Hindlimb muscle (tissue), 1 donor: ENCODE results near the gene TYSND1. TPM values are rescaled to one million over a fixed set of nuclear protein-coding genes. Genes with fewer than 3 reads are reported as not detected.
"Not testable (repeated sequence)": the region's sequence is repeated elsewhere in the genome, so short reads cannot be mapped to it uniquely, and the experiment has no call there.

Experiments used
- DNase-seq: peaks from one replicate; pipeline ENCODE4 v3.0.0-alpha.2; 2013
- polyA plus RNA-seq: library from polyadenylated mRNA; unstranded; fragments of 120-200 nt; gene quantifications from one replicate; pipeline ENCODE4 v1.2.1, GENCODE V29; 2013; ENCODE audit not compliant: insufficient read length

Gene TYSND1
- polyA plus RNA-seq, 1 donor = 5.7 TPM

DNA sequence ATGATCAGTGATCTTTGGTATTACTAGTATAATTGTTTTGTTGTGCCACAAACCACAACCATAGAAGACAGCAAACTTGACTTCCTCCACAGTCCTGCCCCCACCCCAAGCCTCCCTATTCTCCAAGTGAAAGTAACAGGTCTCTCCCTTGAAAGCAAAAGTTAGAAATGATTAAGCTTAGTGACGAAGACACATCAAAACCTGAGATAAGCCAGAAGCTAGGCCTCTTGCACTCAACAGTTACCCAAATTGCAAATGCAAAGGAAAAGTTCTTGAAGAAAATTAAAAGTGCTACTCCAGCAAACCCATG is 16.3 kb upstream of the TYSND1 start:
- no peak for DNase-seq

GRCh38 chr10:70162151-70162891 is 15.8 kb upstream of the TYSND1 start:
- no peak for DNase-seq

DNA sequence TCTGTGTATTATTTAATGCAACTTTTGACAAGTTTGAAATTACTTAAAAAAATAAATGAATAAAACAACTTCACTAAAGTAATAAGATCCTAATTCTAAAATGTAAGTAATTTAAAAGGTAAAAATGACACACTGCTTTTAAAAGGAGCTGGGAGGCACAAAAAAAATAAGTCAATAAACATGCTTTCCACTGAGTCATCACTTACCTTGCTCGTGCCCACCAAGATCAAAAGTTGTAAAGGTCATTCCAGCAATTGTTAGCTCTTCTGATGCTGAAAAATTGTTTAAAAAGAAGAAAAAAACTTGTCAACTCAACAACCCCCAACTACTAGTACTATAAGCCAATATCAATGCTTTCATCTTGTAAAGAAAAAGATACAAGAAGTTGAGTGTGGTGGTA is 14.3 kb upstream of the TYSND1 start:
- no peak for DNase-seq

DNA sequence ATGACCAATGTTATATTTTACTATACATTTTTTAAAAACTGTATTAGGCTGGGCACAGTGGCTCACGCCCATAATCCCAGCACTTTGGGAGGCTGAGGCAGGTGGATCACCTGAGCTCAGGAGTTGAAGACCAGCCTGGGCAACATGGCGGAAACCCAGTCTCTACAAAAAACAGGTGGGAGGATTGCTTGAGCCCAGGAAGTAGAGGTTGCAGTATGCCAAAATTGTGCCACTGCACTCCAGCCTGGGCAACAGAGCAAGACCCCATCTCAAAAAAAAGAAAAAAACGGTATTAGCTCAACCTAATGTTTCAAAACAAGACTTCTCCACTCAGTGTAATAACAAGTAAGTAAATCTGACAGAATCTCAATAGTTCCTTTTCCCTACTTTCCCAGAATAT is 12.9 kb upstream of the TYSND1 start:
- DNase-seq = not testable (repeated sequence)

DNA sequence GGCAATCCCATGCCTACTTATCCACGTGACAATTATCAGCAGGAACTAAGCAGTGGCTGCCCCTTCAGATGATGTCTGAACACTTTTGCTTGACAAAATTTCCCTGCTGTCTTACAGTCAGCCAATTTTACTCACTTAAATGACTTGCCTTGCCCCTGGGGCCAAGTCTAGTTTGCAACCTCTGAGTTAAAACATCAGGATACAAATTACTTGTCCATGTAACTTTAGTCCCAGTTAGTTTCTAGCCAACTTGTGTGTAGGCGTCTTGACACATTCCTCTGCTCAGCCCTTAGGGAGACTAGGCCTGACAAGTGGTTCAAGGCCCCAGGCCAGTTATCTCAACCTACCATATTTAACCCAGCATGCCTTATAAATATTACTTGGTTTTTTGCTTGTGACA is 11.6 kb upstream of the TYSND1 start:
- DNase-seq = no peak

DNA sequence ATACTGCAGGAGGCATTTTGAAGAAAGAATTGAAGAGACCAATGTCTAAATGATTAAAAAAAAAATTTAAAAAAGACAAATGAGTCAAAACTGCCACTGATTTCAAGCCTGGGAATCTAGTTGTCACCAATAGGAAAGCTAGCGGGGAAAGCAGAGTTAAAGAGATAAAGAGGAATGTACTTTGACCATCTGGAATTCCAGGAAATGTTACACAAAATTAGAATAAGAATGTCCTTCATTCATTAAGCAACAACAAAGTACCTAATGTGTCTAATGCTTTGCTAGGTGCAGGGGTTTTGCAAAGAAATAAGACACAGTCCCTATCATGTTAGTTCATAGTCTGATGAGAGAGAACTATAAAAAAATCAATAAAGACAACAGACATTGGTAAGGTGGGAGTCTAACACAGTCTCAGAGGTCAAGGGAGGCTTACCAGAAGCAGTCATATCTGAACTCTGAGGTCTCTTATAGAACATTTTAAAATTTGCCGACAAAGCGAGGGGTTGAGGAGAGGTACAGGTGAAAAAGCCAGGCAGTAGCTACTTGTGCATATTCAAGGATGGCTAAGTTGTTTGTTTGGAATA is 8.8 kb upstream of the TYSND1 start:
- no peak for DNase-seq

- DNase-seq = no peak
Measured at GRCh38 chr10:70148516-70148915, 2.0 kb upstream of the TYSND1 start.

DNA sequence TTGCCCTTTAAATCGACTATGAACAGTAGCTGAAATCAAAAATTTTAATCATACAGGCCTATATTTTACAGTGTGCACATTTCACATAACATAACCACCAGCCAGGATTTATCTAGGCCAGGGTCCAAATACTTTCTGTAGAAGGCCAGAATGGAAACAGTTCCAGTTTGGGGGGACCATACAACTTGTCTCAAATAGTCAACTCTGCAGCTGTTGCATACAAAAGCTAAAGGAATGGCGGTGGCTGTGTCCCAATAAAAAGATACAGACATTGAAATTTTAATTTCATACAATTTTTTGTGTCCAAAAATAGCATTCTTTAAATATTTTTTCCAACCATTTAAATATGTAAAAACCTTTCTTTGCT is 742 bp upstream of the TYSND1 start:
- DNase-seq = no peak

GRCh38 chr10:70145666-70146488 is 623 bp downstream of the TYSND1 start:
- peak; percentile 64 for DNase-seq

- DNase-seq = no peak
Measured at GRCh38 chr10:70145166-70145665, 1.3 kb downstream of the TYSND1 start.

DNA sequence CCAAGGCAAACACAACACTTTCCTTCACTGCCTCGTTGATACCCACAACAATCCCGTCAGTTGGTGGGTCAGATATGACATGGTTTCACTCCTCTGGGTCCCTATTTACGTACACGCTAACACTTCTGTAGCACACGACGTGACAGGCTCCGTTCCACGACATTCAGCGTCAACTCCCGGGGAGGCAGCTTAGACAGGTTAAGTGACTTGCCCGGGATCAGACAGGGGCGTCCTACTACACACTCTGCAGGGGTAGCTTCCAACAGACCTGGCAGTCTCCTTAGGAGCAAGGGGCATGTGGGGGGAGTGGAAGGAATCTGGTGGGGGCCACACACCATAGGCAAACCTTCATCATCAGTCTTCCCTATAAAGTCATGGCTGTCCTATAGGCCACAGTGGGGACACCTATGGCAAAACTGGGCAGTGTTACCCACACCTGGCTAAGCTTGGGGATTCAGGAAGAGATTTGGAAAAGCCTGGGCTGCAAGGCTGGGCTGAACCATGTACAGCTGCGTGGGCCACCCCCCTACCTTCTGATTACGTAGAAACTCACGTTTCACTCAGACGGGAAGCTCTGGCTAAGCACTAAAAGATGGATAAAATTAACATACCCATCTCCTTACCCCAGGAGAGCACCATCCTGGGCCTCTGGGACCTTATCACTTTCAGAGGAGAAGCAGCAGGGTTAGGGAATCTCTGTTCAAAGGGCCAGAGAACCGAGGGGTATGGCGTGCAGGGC is 2.0 kb downstream of the TYSND1 start:
- no peak for DNase-seq

- no peak for DNase-seq
Measured at GRCh38 chr10:70142555-70142954, 3.9 kb downstream of the TYSND1 start.

DNA sequence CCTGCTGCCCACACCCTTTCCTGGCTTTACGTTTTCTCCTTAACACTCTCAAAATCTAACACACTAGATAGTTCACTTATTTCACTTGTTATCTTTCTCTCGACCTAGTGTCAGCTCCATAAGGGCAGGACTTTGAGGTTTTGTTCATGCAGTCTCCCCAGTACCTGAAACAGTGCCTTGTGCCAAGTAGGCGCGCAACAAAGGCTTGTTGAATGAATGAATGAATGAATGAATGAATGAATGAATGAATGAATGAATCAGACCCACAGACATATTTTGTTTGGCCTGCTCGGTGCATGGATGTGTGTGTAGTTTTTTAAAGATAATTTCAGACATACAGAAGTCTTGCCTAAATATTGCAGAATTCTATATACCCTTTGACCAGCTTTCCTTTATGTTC is 6.2 kb downstream of the TYSND1 start:
- no peak for DNase-seq

DNA sequence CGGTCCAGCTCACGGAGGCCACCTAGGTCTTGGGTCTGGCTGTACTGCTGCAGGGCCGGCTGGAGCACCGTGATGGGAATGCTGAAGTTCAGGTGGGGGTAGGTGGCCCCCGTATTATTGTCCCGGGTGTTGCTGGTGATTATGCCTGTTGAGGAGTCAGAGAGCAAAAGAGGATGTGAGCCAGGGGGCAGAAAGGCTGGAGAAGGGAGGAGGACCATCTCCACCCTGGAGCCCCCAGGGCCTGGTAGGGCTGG is 6.6 kb downstream of the TYSND1 start:
- DNase-seq = no peak

DNA sequence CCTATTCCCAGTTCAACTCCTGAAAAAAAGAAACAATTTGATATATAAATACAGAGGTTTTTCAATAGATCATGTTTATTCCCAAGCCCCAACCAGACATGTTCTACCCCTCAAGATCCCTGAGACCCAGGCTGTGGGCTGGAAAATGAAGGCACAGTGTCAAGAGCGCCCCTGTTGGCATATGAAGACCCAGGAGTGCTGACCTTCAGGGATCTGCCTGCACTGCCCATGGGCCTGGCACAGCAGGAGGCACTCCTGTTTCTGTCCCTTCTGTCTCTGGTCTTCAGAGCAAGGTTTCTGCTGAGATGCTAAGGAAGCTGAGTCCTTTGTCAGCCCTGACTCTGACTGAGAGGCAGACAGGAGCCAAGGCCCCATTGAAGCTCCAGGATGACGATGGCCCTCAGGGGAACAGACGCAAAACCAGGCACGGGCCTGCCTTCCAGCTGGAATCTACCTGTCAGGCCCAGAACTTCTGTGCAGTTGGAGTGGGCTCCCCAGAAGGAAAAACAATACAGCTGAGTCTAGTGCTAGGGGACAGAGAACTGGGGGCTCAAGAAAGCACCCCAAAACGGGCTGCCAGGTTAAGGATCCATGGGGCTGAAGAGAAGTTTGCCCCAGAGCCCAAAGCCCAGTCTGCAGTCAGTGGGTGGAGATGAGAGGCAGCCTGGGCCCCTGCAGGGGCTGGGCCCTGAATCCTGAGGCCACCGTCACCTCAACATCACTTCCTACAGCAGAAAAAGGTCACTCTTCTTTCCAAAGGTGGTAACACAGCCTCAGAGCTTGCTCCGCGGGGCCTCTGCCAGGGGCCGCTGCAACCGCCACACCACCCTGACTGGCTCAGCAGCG is 7.1 kb downstream of the TYSND1 start:
- DNase-seq = no peak

GRCh38 chr10:70137927-70138883 is 8.3 kb downstream of the TYSND1 start:
- DNase-seq = no peak

DNA sequence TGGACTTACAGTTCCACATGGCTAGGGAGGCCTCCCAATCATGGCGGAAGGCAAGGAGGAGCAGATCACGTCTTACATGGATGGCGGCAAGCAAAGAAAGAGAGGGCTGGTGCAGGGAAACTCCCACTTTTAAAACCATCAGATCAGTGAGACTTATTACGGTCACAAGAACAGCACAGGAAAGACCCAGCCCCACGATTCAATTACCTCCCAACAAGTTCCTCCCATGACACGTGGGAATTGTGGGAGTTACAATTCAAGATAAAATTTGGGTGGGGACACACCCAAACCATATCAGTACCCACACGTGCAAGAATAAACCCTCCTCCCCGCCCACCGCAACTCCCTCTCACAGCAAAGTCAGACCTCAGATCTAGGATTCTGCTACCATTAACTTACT is 9.4 kb downstream of the TYSND1 start:
- DNase-seq = no peak

GRCh38 chr10:70135684-70136083 is 10.8 kb downstream of the TYSND1 start:
- no peak for DNase-seq

GRCh38 chr10:70135046-70135445 is 11.5 kb downstream of the TYSND1 start:
- DNase-seq = no peak

GRCh38 chr10:70132098-70133029 is 14.1 kb downstream of the TYSND1 start, which contains the start of gene AIFM2:
AIFM2 (minus strand) TSS chr10:70132825; CDS start chr10:70124084, 8,741 bp downstream.
- peak; percentile 65 for DNase-seq
